Endodermal cell (in vitro differentiated cells): ENCODE data around the gene GAS6. TPM values are rescaled to one million over a fixed set of nuclear protein-coding genes. Genes with fewer than 3 reads are reported as not detected.

ENCODE experiments used
- DNase-seq: peaks from one replicate; pipeline ENCODE4 v3.0.0-alpha.2; 2017
- H3K27ac ChIP-seq: 2 replicates; pipeline ENCODE4 v1.5.1; 2013; ENCODE audit warnings: mild to moderate bottlenecking, low read depth, low read length, moderate library complexity
- H3K27me3 ChIP-seq: 2 replicates; pipeline ENCODE4 v1.6.1; 2013; ENCODE audit warnings: mild to moderate bottlenecking, low read length, moderate library complexity; ENCODE audit not compliant: insufficient read depth, control insufficient read depth, poor library complexity, severe bottlenecking
- H3K36me3 ChIP-seq: 2 replicates; pipeline ENCODE4 v1.7.0; 2013; ENCODE audit warnings: mild to moderate bottlenecking, low read length, moderate library complexity; ENCODE audit not compliant: control insufficient read depth, insufficient read depth
- H3K4me1 ChIP-seq: one replicate; pipeline ENCODE4 v1.7.0; 2013; ENCODE audit warnings: low read length; ENCODE audit not compliant: control insufficient read depth, insufficient read depth
- H3K4me3 ChIP-seq: 2 replicates; pipeline ENCODE4 v1.5.1; 2013; ENCODE audit warnings: mild to moderate bottlenecking, low read length, moderate library complexity
- H3K9ac ChIP-seq: 2 replicates; pipeline ENCODE4 v1.6.1; 2013; ENCODE audit warnings: mild to moderate bottlenecking, low read length, moderate library complexity; ENCODE audit not compliant: poor library complexity, severe bottlenecking; ENCODE audit errors: extremely low read depth
- H3K9me3 ChIP-seq: 2 replicates; pipeline ENCODE4 v1.6.1; 2013; ENCODE audit warnings: mild to moderate bottlenecking, low read length, moderate library complexity; ENCODE audit not compliant: control insufficient read depth
- H3K27ac Mint-ChIP-seq: 2 replicates; pipeline ENCODE4 v1.8.0; 2020; ENCODE audit warnings: mixed read lengths
- H3K27me3 Mint-ChIP-seq: 2 replicates; pipeline ENCODE4 v1.8.0; 2021; ENCODE audit warnings: mild to moderate bottlenecking, mixed read lengths; ENCODE audit not compliant: insufficient read depth
- H3K36me3 Mint-ChIP-seq: 2 replicates; pipeline ENCODE4 v1.8.0; 2020; ENCODE audit warnings: low read depth, mixed read lengths
- H3K4me1 Mint-ChIP-seq: 2 replicates; pipeline ENCODE4 v1.8.0; 2020; ENCODE audit warnings: mixed read lengths
- H3K4me3 Mint-ChIP-seq: 2 replicates; pipeline ENCODE4 v1.8.0; 2020; ENCODE audit warnings: mild to moderate bottlenecking, moderate library complexity, mixed read lengths
- H3K9me3 Mint-ChIP-seq: 2 replicates; pipeline ENCODE4 v1.8.0; 2020; ENCODE audit warnings: mild to moderate bottlenecking, mixed read lengths
- WGBS, 2 experiments: methylation state at CpG; one replicate each; pipeline versions ENCODE4 v1.1.5 to v1.1.7; 2013; ENCODE audit warnings: missing lambda C conversion rate in 2 of 2, mixed read lengths in 1 of 2; ENCODE audit not compliant: insufficient coverage in 1 of 2, insufficient read length in 1 of 2; 5-methylcytosine and 5-hydroxymethylcytosine counted together
- total RNA-seq, 2 donors: library from RNA; stranded (reverse); fragmentation: NEBNext Ultra II Directional in 1 of 2; extraction: Animal tissue kit (Norgen Biotek cat#: 25700) in 1 of 2; gene quantifications; 2 replicates in 1 of 2; 3 replicates in 1 of 2; pipeline ENCODE4 v1.2.1, GENCODE V29; 2021
- TF ChIP-seq, protein P1 (sequence below): fragments of 200-600 bp; sonication (generic); conservative IDR thresholded peaks from 2 replicates; pipeline ENCODE4 v1.5.0; 2021; ENCODE audit warnings: antibody characterized with exemption, mild to moderate bottlenecking

Gene GAS6
- total RNA-seq, 2 donors from 2014 or later: 45.7 to 49.6 TPM

DNA sequence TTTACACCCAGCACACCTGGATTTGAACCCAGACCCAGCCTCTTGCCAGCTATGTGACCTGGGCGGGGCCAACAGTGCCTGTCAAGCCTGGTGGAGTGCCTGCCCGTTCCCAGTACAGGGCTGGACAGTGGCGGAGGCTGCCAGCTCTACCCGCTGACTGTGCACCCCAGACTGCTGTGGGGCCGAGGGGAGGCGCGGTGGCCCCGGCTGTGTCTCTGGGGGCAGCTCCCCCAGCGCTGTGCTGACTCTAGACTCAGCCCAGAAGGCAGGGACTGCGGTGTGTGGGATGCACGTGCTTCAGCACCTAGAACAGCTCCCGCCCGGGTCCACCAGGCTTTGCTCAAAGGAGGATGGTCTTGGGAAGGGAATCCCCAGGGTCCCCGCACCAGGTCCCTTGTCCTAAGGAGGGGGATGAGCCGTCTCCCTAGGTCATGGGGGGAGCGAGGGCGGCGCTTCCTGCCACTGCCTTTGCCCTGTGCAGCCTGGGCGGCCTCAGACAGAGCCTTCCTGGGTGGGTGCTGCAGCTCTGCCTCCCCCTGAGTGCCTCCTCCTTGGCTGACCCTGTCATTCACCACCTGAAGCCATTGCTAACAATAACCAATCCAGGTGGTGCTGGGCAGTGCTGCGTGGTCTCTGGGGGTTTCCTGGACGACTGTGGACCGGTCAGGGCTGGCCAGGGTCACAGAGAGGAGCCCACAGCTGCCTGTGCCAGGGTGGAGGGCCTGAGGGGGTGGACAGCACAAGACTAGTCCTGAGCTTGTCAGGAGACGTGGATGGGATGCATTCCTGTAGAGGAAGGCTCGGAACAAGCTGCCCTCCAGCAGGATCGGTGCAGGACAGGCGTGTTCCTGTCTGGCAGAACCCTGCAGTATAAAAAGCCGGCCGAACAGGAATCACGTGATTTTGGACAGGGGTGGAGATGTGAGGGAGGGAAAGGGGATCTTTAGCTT is 86.3 kb downstream of the GAS6 start:
- no peak overlapping the region for H3K27ac ChIP-seq
- no peak overlapping the region for H3K9ac ChIP-seq
- Mint-ChIP-seq H3K4me3 (no peak overlapping the region), H3K27me3 (peaks cover 3% of the 10 kb centered on the region), H3K36me3 (no peaks in the 10 kb centered on the region), H3K27ac (no peak overlapping the region), H3K9me3 (no peaks in the 10 kb centered on the region), H3K4me1 (no peaks in the 10 kb centered on the region)
- 37 to 46% methylated on average over 19 to 29 of the region's 29 CpGs for WGBS, 2 experiments
- H3K27me3 ChIP-seq: peaks cover 26% of the 10 kb centered on the region
- H3K36me3 ChIP-seq: no peaks in the 10 kb centered on the region
- DNase-seq: peak; percentile 92
- TF ChIP-seq, protein P1, sequence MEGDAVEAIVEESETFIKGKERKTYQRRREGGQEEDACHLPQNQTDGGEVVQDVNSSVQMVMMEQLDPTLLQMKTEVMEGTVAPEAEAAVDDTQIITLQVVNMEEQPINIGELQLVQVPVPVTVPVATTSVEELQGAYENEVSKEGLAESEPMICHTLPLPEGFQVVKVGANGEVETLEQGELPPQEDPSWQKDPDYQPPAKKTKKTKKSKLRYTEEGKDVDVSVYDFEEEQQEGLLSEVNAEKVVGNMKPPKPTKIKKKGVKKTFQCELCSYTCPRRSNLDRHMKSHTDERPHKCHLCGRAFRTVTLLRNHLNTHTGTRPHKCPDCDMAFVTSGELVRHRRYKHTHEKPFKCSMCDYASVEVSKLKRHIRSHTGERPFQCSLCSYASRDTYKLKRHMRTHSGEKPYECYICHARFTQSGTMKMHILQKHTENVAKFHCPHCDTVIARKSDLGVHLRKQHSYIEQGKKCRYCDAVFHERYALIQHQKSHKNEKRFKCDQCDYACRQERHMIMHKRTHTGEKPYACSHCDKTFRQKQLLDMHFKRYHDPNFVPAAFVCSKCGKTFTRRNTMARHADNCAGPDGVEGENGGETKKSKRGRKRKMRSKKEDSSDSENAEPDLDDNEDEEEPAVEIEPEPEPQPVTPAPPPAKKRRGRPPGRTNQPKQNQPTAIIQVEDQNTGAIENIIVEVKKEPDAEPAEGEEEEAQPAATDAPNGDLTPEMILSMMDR: no peak
- no peak overlapping the region for H3K4me3 ChIP-seq
- no peaks in the 10 kb centered on the region for H3K9me3 ChIP-seq
- H3K4me1 ChIP-seq: no peaks in the 10 kb centered on the region

DNA sequence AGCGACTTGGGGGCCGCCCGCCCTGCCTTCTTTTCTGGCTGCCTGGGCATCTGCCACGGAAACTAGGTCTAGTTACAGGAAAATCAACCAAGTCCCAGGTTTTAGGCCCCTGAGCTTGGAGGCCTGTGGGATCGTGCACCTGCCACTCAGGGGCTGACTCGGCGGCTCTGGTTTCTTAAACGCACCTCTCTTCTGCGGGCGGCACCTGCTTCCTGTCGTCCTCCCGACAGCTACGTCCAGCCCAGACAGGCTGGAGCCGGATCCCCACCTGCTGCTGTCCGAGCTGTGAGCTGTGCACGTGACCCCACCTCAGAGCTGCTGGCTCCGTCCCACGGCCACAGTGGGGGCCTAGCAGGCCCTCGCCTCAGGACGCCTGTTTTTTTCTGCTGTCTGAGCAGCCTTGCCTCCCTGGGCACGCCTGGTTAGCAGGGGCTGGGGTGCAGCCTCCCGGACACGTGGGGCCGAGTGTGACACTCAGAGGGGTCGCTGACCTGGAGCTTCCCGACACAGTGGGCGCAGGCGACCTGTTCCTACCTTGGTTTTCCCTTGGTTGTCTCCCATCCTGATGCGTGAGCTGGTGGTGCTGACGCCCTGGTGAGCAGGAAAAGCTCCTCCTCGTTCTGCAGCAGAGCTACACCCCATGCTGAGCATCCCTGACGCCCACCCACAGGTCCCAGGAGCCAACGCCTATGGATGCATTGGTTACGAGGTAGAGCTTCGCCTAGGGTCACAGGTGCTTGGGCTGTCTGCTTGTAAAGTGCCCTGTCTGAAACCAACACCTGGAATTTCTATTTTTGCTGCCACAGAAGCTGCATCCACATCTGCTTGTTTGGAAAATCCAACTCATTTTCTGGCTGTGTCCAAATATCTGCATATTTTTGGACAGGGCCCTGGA is 87.4 kb downstream of the GAS6 start:
- no peak for DNase-seq

More for the DNA sequence above, 87.4 kb downstream of the GAS6 start:
- Histone ChIP-seq H3K36me3 (no peaks in the 10 kb centered on the region), H3K9me3 (no peaks in the 10 kb centered on the region), H3K4me3 (no peak overlapping the region), H3K4me1 (no peaks in the 10 kb centered on the region), H3K9ac (no peak overlapping the region), H3K27me3 (peaks cover 26% of the 10 kb centered on the region), H3K27ac (no peak overlapping the region)
- TF ChIP-seq, protein P1: no peak
- Mint-ChIP-seq H3K9me3 (peaks cover 4% of the 10 kb centered on the region), H3K4me3 (no peak overlapping the region), H3K27ac (no peak overlapping the region), H3K27me3 (peaks cover 3% of the 10 kb centered on the region), H3K36me3 (no peaks in the 10 kb centered on the region), H3K4me1 (no peaks in the 10 kb centered on the region)
- 83 to 87% methylated on average over 32 to 35 of the region's 35 CpGs for WGBS, 2 experiments
